Gastroesophageal sphincter (tissue), 4 donors: ENCODE data around the gene FHL1. TPM values are rescaled to one million over a fixed set of nuclear protein-coding genes. Genes with fewer than 3 reads are reported as not detected.
"Not testable (repeated sequence)": the region's sequence is repeated elsewhere in the genome, so short reads cannot be mapped to it uniquely, and the experiment has no call there.

Experiments used
- ATAC-seq: fragments of 150-250 bp; one replicate; pipeline ENCODE4 v1.9.1; 2016; ENCODE audit warnings: mild to moderate bottlenecking, moderate library complexity
- H3K27ac ChIP-seq, 4 donors: fragments of 200-600 bp; sonication (generic) in 3 of 4; 1 replicate in 3 of 4; 2 replicates in 1 of 4; pipeline ENCODE4 v1.5.1; 2016 to 2019
- H3K27me3 ChIP-seq: fragments of 200-600 bp; sonication (generic); one replicate; pipeline ENCODE4 v1.5.1; 2019
- H3K36me3 ChIP-seq, 2 donors: fragments of 200-600 bp; sonication (generic); one replicate each; pipeline ENCODE4 v1.5.1; 2019; ENCODE audit warnings: control low read depth in 1 of 2
- H3K4me1 ChIP-seq, 3 donors: fragments of 200-600 bp; sonication (generic); 1 replicate in 2 of 3; 2 replicates in 1 of 3; pipeline ENCODE4 v1.5.1; 2016 to 2019; ENCODE audit warnings: control low read depth in 2 of 3
- H3K4me3 ChIP-seq, 2 donors: fragments of 200-600 bp; sonication (generic); one replicate each; pipeline ENCODE4 v1.5.1; 2019; ENCODE audit warnings: mild to moderate bottlenecking in 1 of 2, moderate library complexity in 1 of 2
- H3K9me3 ChIP-seq, 3 donors: fragments of 200-600 bp; sonication (generic); one replicate each; pipeline ENCODE4 v1.5.1; 2017 to 2019; ENCODE audit warnings: control low read depth in 2 of 3
- EP300 ChIP-seq: sonication (generic); formaldehyde crosslinking; IDR thresholded peaks from one replicate; pipeline ENCODE4 v1.6.1; 2017; ENCODE audit warnings: antibody characterized with exemption, mild to moderate bottlenecking
- POLR2A ChIP-seq, 2 donors: fragments of 450-650 bp; IDR thresholded peaks; one replicate each; pipeline ENCODE4 v1.6.1; 2017; ENCODE audit warnings: antibody characterized with exemption in 2 of 2, mild to moderate bottlenecking in 2 of 2, moderate library complexity in 1 of 2
- POLR2AphosphoS5 ChIP-seq: sonication (generic); formaldehyde crosslinking; IDR thresholded peaks from one replicate; pipeline ENCODE4 v1.6.1; 2017; ENCODE audit warnings: antibody characterized with exemption
- WGBS, 2 donors: methylation state at CpG; one replicate each; pipeline ENCODE4 v1.1.5; 2018; ENCODE audit warnings: low coverage in 1 of 2; 5-methylcytosine and 5-hydroxymethylcytosine counted together
- total RNA-seq, 4 donors: library from RNA; depleted of rRNA; stranded (reverse); fragments of >200 nt; gene quantifications; one replicate each; pipeline ENCODE4 v1.1.0, GENCODE V29; 2016
- TF ChIP-seq, protein P1 (sequence below), 4 experiments: fragments of 200-600 bp in 2 of 4; fragments of 450-650 bp in 2 of 4; sonication (generic) in 1 of 4; IDR thresholded peaks; one replicate each; pipeline ENCODE4 v1.5.1; 2017 to 2019; ENCODE audit warnings: antibody characterized with exemption in 4 of 4, mild to moderate bottlenecking in 2 of 4, moderate library complexity in 2 of 4

Gene FHL1
- total RNA-seq, 4 donors from 2014 or later: 2,495 to 4,363 (median 3,004) TPM

DNA sequence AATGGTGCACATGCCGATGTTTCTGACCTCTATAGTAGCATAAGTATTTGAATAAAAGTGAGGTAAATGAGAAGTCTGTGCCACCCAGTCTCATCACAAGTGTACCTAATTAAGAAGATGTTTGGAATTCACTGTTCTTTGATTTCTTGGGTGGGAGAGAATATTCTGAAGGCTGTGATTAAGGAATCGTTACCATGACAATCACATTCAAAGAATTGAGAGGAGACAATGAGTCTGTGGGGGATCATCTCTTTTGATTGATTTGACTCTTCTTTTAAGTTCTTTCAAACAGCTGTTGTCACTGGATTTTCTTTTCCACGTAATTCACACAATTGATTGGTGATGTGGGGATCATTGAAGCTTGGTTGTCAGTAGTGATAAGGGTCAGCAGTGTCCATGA, 18.1 kb downstream of the FHL1 start:
- Histone ChIP-seq H3K4me1 (peaks cover 2 to 79% (median 2%) of the 10 kb centered on the region in 3 donors), H3K4me3 (no peak overlapping the region), H3K27me3 (no peaks in the 10 kb centered on the region), H3K9me3 (no peaks in the 10 kb centered on the region), H3K36me3 (no peaks in the 10 kb centered on the region), H3K27ac (peak overlapping the region; percentile 86 to 99 (median 94))
- no peak for ATAC-seq
- 24 to 31% methylated on average over 3 of the region's 3 CpGs for WGBS, 2 donors
- TF ChIP-seq, protein P1, sequence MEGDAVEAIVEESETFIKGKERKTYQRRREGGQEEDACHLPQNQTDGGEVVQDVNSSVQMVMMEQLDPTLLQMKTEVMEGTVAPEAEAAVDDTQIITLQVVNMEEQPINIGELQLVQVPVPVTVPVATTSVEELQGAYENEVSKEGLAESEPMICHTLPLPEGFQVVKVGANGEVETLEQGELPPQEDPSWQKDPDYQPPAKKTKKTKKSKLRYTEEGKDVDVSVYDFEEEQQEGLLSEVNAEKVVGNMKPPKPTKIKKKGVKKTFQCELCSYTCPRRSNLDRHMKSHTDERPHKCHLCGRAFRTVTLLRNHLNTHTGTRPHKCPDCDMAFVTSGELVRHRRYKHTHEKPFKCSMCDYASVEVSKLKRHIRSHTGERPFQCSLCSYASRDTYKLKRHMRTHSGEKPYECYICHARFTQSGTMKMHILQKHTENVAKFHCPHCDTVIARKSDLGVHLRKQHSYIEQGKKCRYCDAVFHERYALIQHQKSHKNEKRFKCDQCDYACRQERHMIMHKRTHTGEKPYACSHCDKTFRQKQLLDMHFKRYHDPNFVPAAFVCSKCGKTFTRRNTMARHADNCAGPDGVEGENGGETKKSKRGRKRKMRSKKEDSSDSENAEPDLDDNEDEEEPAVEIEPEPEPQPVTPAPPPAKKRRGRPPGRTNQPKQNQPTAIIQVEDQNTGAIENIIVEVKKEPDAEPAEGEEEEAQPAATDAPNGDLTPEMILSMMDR (IDR thresholded peaks at IDR 0.05): no peak
- TF ChIP-seq POLR2A (IDR thresholded peaks at IDR 0.05) (no peak), POLR2AphosphoS5 (no peak), EP300 (no peak)

DNA sequence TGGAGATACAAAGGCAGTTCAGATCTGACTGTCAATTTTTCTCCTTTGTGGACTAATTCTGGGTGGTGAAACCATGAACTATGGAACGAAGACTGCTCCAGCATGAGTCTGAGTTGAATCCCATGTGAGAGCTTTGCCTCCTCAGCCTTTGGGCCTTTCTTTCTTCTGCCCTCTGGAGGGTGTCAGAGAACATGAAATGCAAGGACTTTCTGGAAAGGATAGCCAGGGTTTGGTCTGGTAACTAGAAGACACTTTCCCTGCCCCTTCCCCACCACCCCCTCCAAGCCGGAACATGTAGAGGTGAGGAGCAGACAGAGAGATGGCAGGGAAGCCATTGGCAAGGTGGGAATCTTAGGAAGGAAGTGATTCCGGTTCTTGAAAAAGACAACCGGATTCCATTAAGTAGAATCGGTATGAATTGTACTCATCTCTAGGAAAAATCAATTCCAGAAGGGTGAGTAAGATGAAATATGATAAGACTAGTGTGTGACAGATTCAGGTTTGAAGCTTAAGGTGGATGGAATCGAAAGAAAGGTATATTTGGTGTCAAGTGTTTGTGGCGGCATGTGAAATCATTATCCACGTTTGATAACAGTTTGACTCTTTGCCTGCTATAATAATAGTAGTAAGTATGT, 19.0 kb downstream of the FHL1 start:
- Histone ChIP-seq H3K4me1 (peaks cover 2 to 80% (median 2%) of the 10 kb centered on the region in 3 donors), H3K36me3 (no peaks in the 10 kb centered on the region), H3K27ac (peak overlapping the region; percentile 86 to 99 (median 94)), H3K4me3 (peak overlapping the region; percentile 10 to 18), H3K9me3 (no peaks in the 10 kb centered on the region), H3K27me3 (no peaks in the 10 kb centered on the region)
- ATAC-seq: no peak
- no peak for TF ChIP-seq POLR2AphosphoS5
- TF ChIP-seq, protein P1 (IDR thresholded peaks at IDR 0.05): peak in 3 of 4 experiments; percentile 34 to 60 (median 39)
- 40 to 43% methylated on average over 6 to 8 of the region's 8 CpGs for WGBS, 2 donors

DNA sequence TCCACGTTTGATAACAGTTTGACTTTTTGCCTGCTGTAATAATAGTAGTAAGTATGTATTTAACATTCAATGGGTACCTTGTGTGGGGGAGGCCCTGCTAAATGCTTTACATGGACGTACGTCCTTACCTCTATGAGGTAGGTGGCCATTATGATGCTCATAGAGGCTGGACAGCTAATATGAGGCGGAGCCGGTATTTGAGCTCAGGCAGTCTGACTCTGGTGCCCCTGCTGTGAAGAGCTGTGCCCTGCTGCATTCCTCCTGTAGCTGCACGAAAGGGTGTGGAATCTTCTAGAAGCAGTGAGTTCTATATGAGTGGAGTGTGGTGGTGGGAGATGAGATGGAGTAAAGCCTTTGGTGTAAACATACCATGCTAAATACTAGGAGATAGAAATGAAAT, 20.7 kb downstream of the FHL1 start:
- 14 to 31% methylated on average over 1 to 4 of the region's 6 CpGs for WGBS, 2 donors
- Histone ChIP-seq H3K27ac (peak overlapping the region; percentile 86 to 99 (median 94)), H3K4me1 (peaks cover 0 to 75% (median 0%) of the 10 kb centered on the region in 3 donors), H3K4me3 (peak overlapping the region; percentile 19 to 32)
- H3K36me3 ChIP-seq, H3K27me3 ChIP-seq, H3K9me3 ChIP-seq, ATAC-seq: not testable (repeated sequence)

DNA sequence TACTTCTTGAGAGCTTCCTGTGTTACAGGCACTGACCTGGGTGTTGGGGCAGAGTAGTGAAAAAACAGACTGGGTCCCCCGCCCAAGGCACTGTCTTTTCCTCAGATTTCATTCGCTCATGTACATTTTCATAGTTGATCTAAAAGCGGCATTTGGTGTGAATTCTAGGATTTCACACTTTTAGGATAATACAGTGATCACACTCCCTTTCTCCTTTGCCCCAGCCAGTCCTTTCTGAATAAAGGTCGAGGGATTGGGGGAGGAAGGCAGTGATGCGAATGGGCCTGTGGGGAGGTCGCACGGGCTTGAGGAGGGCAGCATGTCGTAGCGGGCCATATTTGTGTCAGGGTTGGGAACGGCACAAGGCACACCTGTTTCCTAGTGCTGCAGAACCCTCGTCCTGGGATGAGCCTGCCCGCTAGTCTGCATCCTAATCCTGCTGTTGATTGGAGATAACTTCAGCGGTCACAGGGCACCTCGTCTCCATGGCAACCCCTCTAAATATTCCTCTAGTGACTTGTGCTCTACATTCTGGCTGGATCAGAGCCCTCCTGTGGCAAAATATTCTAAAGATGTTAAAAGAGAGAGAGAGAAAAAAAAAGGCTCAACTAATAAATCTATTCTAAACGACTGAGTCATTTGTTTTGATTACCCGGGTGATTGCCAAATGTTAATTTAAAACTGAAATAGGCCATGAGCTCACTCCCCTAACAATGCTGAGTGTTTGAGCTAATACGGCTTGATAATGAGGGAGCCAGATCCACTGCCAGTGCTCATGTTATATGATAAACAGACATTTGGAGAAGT, 21.8 kb downstream of the FHL1 start:
- peak overlapping the region; percentile 19 to 36 for H3K4me3 ChIP-seq
- H3K4me1 ChIP-seq: peaks cover 0 to 72% (median 3%) of the 10 kb centered on the region in 3 donors
- no peaks in the 10 kb centered on the region for H3K36me3 ChIP-seq

DNA sequence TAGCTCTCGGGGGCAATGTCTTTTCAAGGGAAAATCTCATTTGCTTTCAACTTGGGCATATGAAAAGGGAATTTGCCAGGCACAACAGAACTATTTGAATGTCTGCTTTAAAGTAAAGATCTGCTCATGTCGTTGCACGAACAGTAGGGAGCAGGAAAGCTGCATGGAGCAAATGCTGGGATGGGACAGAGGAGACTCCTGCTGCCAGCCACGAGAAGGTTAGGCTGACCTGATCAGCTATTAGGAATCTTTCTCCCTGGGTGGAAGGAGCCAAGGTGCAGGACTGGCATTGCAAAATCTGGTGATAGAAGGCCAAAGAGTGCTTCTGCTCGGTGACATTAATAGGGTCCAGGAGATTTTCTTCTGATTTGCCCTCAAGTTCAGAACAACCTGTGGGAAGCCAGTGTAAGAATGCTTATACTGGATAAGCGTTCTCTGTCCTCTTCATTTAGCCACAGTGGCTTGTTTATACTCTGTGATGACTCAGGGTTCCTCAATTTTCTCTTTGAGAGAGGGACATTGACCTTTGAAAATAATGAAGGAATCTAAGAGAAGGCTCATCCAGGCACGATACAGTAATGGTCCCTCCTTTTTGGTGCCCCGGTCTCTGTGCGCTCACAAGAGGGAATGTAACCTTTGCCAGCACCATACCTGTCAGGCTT, 22.9 kb downstream of the FHL1 start:
- H3K4me3 ChIP-seq: peak overlapping the region; percentile 21 to 36
- WGBS, 2 donors: 28 to 49% methylated on average over 4 to 7 of the region's 9 CpGs
- peak overlapping the region; percentile 88 to 99 (median 94) for H3K27ac ChIP-seq
- H3K9me3 ChIP-seq: no peaks in the 10 kb centered on the region
- H3K27me3 ChIP-seq: no peaks in the 10 kb centered on the region
- peak; percentile 22 for TF ChIP-seq POLR2AphosphoS5
- TF ChIP-seq EP300: no peak
- TF ChIP-seq, protein P1 (IDR thresholded peaks at IDR 0.05): peak in 2 of 4 experiments; percentile 15 to 57
- H3K36me3 ChIP-seq: no peaks in the 10 kb centered on the region
- ATAC-seq: peak; percentile 44
- peaks cover 0 to 72% (median 6%) of the 10 kb centered on the region in 3 donors for H3K4me1 ChIP-seq

More for the DNA sequence above, 21.8 kb downstream of the FHL1 start:
- peak; percentile 79 for TF ChIP-seq POLR2AphosphoS5
- peak in 1 of 2 donors; percentile 40 for TF ChIP-seq POLR2A (IDR thresholded peaks at IDR 0.05)
- peak; percentile 45 for TF ChIP-seq EP300
- TF ChIP-seq, protein P1 (IDR thresholded peaks at IDR 0.05): no peak
- 5 to 7% methylated on average over 3 to 7 of the region's 17 CpGs for WGBS, 2 donors
- H3K9me3 ChIP-seq: no peaks in the 10 kb centered on the region
- H3K27me3 ChIP-seq: no peaks in the 10 kb centered on the region
- H3K27ac ChIP-seq: peak overlapping the region; percentile 88 to 99 (median 94)
- ATAC-seq: peak; percentile 79
